ENCODE data around the gene TUBA3E. TPM values are rescaled to one million over a fixed set of nuclear protein-coding genes. Genes with fewer than 3 reads are reported as not detected.
"Not testable (repeated sequence)": the region's sequence is repeated elsewhere in the genome, so short reads cannot be mapped to it uniquely, and the experiment has no call there.

TUBA3E gene
- total and polyA plus RNA-seq, 5 experiments from 2014 or later, result not detected

GRCh38 chr2:130187859-130188792 lies 10.1 kb downstream of the TUBA3E start:
- H3K36me3 Mint-ChIP-seq, ATAC-seq, H3K9me3 Mint-ChIP-seq, H3K27me3 Mint-ChIP-seq, H3K4me3 Mint-ChIP-seq, DNase-seq, POLR2A ChIA-PET: not testable (repeated sequence)
- Mint-ChIP-seq H3K4me1 (peaks cover 3 to 18% (median 14%) of the 10 kb centered on the region in 4 donors), H3K27ac (peak overlapping the region in 1 of 10 donors; percentile 18)

- ATAC-seq (no peak), DNase-seq (no peak)
- no peak overlapping the region for H3K27ac Mint-ChIP-seq
- POLR2A ChIA-PET, result no interaction called here
- H3K4me1 Mint-ChIP-seq, result peaks cover 3 to 21% (median 17%) of the 10 kb centered on the region in 4 donors
- H3K36me3 Mint-ChIP-seq, result peaks cover 0 to 7% (median 2%) of the 10 kb centered on the region in 3 donors
- H3K9me3 Mint-ChIP-seq, result no peaks in the 10 kb centered on the region
- no peaks in the 10 kb centered on the region for H3K27me3 Mint-ChIP-seq
- H3K4me3 Mint-ChIP-seq, result no peak overlapping the region
Observed at GRCh38 chr2:130187268-130187667, 11.0 kb downstream of the TUBA3E start.

GRCh38 chr2:130186391-130186790 lies 11.8 kb downstream of the TUBA3E start:
- H3K4me1 Mint-ChIP-seq, result peaks cover 3 to 22% (median 18%) of the 10 kb centered on the region in 4 donors
- no peak overlapping the region for H3K4me3 Mint-ChIP-seq
- no peaks in the 10 kb centered on the region for H3K27me3 Mint-ChIP-seq
- no peak for DNase-seq
- H3K36me3 Mint-ChIP-seq, result peaks cover 0 to 7% (median 0%) of the 10 kb centered on the region in 3 donors
- POLR2A ChIA-PET, result no interaction called here
- H3K27ac Mint-ChIP-seq, result peak overlapping the region in 2 of 10 donors; percentile 48 to 78
- ATAC-seq, result no peak
- no peaks in the 10 kb centered on the region for H3K9me3 Mint-ChIP-seq

GRCh38 chr2:130185896-130186295 lies 12.3 kb downstream of the TUBA3E start:
- Mint-ChIP-seq H3K27ac (peak overlapping the region in 6 of 10 donors; percentile 8 to 86 (median 44)), H3K36me3 (peaks cover 0 to 5% (median 0%) of the 10 kb centered on the region in 3 donors), H3K9me3 (no peaks in the 10 kb centered on the region), H3K27me3 (no peaks in the 10 kb centered on the region), H3K4me1 (peaks cover 3 to 26% (median 23%) of the 10 kb centered on the region in 4 donors), H3K4me3 (no peak overlapping the region)
- ATAC-seq, result no peak
- no peak for DNase-seq
- POLR2A ChIA-PET, result interaction anchor here (0.7 kb wide), 1 partner anchor 1303 kb away, joined by 8 read pairs; no protein-coding TSS in a partner anchor

- DNase-seq (no peak), ATAC-seq (no peak)
- Mint-ChIP-seq H3K9me3 (no peaks in the 10 kb centered on the region), H3K4me3 (peak overlapping the region in 1 of 10 donors; percentile 63), H3K36me3 (peaks cover 0 to 2% (median 0%) of the 10 kb centered on the region in 3 donors), H3K4me1 (peaks cover 3 to 30% (median 27%) of the 10 kb centered on the region in 4 donors), H3K27me3 (no peaks in the 10 kb centered on the region), H3K27ac (peak overlapping the region in 5 of 10 donors; percentile 40 to 86 (median 67))
- POLR2A ChIA-PET, result interaction anchor here (0.7 kb wide), 1 partner anchor 1304 kb away, joined by 8 read pairs; no protein-coding TSS in a partner anchor
Observed at GRCh38 chr2:130185436-130185835, 12.8 kb downstream of the TUBA3E start.

- POLR2A ChIA-PET, result no interaction called here
- ATAC-seq (no peak), DNase-seq (no peak)
- H3K27me3 Mint-ChIP-seq, result no peaks in the 10 kb centered on the region
- H3K27ac Mint-ChIP-seq, result peak overlapping the region in 9 of 10 donors; percentile 41 to 87 (median 80)
- peaks cover 3 to 35% (median 30%) of the 10 kb centered on the region in 4 donors for H3K4me1 Mint-ChIP-seq
- H3K4me3 Mint-ChIP-seq, result peak overlapping the region; percentile 47 to 84 (median 76)
- H3K9me3 Mint-ChIP-seq, result no peaks in the 10 kb centered on the region
- H3K36me3 Mint-ChIP-seq, result peaks cover 0 to 5% (median 0%) of the 10 kb centered on the region in 3 donors
Observed at GRCh38 chr2:130183512-130184373, 14.5 kb downstream of the TUBA3E start.

- not testable (repeated sequence) for ATAC-seq, H3K36me3 Mint-ChIP-seq, H3K9me3 Mint-ChIP-seq, H3K27me3 Mint-ChIP-seq
- peak overlapping the region; percentile 41 to 87 (median 80) for H3K27ac Mint-ChIP-seq
- H3K4me1 Mint-ChIP-seq, result peaks cover 3 to 38% (median 33%) of the 10 kb centered on the region in 4 donors
- peak overlapping the region; percentile 64 to 88 (median 78) for H3K4me3 Mint-ChIP-seq
- POLR2A ChIA-PET, result interaction anchor here (1.8 to 3.1 kb wide), 2 partner anchors 149 to 159 kb away, joined by 7 to 60 read pairs; partner anchors contain the start of gene IMP4
- peak in 1 of 10 donors; percentile 13 for DNase-seq
Observed at GRCh38 chr2:130182826-130183511, 15.3 kb downstream of the TUBA3E start.

- Mint-ChIP-seq H3K4me1 (peaks cover 5 to 40% (median 35%) of the 10 kb centered on the region in 4 donors), H3K27ac (peak within 1 kb of the TSS; percentile 85 to 99 (median 96)), H3K4me3 (peak within 1 kb of the TSS; percentile 87 to 95 (median 91))
- H3K27me3 Mint-ChIP-seq, H3K36me3 Mint-ChIP-seq, H3K9me3 Mint-ChIP-seq: not testable (repeated sequence)
- POLR2A ChIA-PET, result interaction anchor here (0.7 to 3.1 kb wide), 6 partner anchors 37 to 191 kb away, joined by 3 to 60 read pairs (median 4); partner anchors contain the start of genes CCDC74B and IMP4
- ATAC-seq (peak; percentile 83), DNase-seq (peak; percentile 81 to 94 (median 90))
Observed at GRCh38 chr2:130181880-130182682, 16.2 kb downstream of the TUBA3E start, which contains the start of gene MZT2B. MZT2B (plus strand) TSS chr2:130182262; CDS start chr2:130182283, 21 bp downstream.

- H3K4me3 Mint-ChIP-seq, result peak within 1 kb of the TSS; percentile 87 to 95 (median 91)
- POLR2A ChIA-PET, result interaction anchor here (0.7 to 3.1 kb wide), 6 partner anchors 36 to 192 kb away, joined by 3 to 60 read pairs (median 4); partner anchors contain the start of genes CCDC74B and IMP4
Observed at GRCh38 chr2:130181325-130181879, 16.8 kb downstream of the TUBA3E start, which contains the start of gene SMPD4. SMPD4 (minus strand) TSS chr2:130181602; CDS start chr2:130176592, 5,010 bp downstream.

GRCh38 chr2:130180404-130181324 lies 17.6 kb downstream of the TUBA3E start:
- not testable (repeated sequence) for H3K9me3 Mint-ChIP-seq, DNase-seq, H3K27me3 Mint-ChIP-seq, ATAC-seq
- H3K4me1 Mint-ChIP-seq, result peaks cover 5 to 43% (median 33%) of the 10 kb centered on the region in 4 donors
- peak overlapping the region; percentile 87 to 95 (median 91) for H3K4me3 Mint-ChIP-seq
- H3K36me3 Mint-ChIP-seq, result peaks cover 0 to 15% (median 0%) of the 10 kb centered on the region in 3 donors
- H3K27ac Mint-ChIP-seq, result peak overlapping the region; percentile 85 to 99 (median 96)
- POLR2A ChIA-PET, result interaction anchor here (1.0 to 3.1 kb wide), 5 partner anchors 30 to 192 kb away, joined by 4 to 60 read pairs (median 5); partner anchors contain the start of gene IMP4

More at GRCh38 chr2:130181325-130181879, 16.8 kb downstream of the TUBA3E start, which contains the start of gene SMPD4:
- Mint-ChIP-seq H3K4me1 (peaks cover 5 to 43% (median 35%) of the 10 kb centered on the region in 4 donors), H3K27me3 (no peaks in the 10 kb centered on the region), H3K27ac (peak within 1 kb of the TSS; percentile 85 to 99 (median 96)), H3K36me3 (peaks cover 0 to 11% (median 0%) of the 10 kb centered on the region in 3 donors), H3K9me3 (no peaks in the 10 kb centered on the region)
- ATAC-seq (peak; percentile 76 to 77), DNase-seq (peak; percentile 95 to 99 (median 98))

Measured in naive thymus-derived CD8-positive, alpha-beta T cell (primary cell).